ENCODE data around the gene CELF1. TPM values are rescaled to one million over a fixed set of nuclear protein-coding genes. Genes with fewer than 3 reads are reported as not detected.
"Not testable (repeated sequence)": the region's sequence is repeated elsewhere in the genome, so short reads cannot be mapped to it uniquely, and the experiment has no call there.

The CELF1 gene
- total RNA-seq, 1 donor from 2014 or later, result 102 TPM

- no peak for DNase-seq (ENCODE audit: low spot score)
Observed at GRCh38 chr11:47573321-47573720, 20.4 kb upstream of the CELF1 start.

- DNase-seq (ENCODE audit: low spot score), result no peak
Observed at GRCh38 chr11:47572715-47573255, 19.9 kb upstream of the CELF1 start.

DNA sequence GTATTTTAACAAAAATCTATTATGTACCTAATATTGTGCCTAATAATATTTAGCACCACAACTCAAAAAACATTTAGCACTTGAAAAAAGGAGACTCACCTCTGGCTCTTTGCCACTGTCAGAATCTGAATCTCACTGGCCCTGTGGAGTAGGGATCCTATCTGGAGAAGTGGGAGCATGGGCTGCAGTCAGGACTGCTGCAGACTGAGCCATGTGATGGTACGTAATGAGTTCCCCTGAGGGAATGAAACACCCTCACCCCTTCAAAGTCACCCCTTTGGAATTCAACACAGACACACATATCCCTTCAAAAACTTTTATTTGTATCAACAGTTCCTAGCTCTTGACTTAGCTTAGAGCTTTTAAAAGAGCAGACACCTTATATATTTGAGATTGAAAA is 19.0 kb upstream of the CELF1 start:
- DNase-seq (ENCODE audit: low spot score), result no peak

DNA sequence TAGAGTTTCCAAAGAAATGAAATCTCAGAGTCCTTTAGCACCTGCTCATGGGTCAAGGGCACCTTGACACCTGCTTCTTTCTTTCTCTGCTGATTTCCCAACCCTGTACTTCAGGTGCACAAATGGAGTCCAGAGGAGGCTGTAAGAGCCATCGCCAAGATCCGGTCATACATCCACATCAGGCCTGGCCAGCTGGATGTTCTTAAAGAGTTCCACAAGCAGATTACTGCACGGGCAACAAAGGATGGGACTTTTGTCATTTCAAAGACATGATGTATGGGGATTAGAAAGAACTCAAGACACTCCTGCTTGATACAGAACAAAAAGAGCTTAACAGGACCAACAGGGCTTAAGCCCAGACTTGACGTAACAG is 18.4 kb upstream of the CELF1 start:
- DNase-seq (ENCODE audit: low spot score), result no peak

- no peak for DNase-seq (ENCODE audit: low spot score)
Observed at GRCh38 chr11:47570651-47571356, 17.9 kb upstream of the CELF1 start.

DNA sequence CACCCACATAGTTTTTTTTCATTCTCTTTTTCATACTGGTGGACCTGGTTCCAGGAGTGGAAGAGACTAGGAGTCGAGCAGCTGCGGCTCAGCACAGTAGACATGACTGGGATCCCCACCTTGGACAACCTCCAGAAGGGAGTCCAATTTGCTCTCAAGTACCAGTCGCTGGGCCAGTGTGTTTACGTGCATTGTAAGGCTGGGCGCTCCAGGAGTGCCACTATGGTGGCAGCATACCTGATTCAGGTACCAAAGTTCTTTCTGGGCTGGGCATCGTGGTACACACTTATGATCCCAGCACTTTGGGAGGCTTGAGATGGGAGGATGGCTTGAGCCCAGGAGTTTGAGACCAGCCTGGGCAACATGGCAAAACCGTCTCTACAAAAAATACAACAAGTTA is 16.7 kb upstream of the CELF1 start:
- no peak for DNase-seq (ENCODE audit: low spot score)

DNA sequence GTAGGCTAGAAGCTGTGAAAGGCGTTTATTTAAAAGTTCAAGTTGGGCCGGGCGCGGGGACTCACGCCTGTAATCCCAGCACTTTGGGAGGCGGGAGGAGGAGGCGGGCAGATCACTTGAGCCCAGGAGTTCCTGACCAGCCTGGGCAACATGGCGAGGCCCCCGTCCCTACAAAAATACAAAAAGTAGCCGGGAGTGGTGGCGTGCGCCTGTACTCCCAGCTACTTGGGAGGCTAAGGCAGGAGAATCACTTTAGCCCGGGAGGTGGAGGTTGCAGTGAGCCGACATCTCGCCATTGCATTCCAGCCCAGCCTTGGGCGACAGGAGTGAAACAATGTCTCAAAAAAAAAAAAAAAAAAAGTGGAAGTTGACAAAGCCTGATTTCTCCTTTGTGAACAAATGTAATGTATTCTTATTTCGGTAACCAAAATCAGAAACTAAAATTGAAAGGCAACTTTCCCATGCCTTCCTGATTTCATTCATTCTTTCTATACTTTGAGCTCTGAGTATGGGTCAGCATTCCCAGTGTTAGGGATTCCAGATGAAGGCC is 13.3 kb upstream of the CELF1 start:
- DNase-seq (ENCODE audit: low spot score), result no peak

DNA sequence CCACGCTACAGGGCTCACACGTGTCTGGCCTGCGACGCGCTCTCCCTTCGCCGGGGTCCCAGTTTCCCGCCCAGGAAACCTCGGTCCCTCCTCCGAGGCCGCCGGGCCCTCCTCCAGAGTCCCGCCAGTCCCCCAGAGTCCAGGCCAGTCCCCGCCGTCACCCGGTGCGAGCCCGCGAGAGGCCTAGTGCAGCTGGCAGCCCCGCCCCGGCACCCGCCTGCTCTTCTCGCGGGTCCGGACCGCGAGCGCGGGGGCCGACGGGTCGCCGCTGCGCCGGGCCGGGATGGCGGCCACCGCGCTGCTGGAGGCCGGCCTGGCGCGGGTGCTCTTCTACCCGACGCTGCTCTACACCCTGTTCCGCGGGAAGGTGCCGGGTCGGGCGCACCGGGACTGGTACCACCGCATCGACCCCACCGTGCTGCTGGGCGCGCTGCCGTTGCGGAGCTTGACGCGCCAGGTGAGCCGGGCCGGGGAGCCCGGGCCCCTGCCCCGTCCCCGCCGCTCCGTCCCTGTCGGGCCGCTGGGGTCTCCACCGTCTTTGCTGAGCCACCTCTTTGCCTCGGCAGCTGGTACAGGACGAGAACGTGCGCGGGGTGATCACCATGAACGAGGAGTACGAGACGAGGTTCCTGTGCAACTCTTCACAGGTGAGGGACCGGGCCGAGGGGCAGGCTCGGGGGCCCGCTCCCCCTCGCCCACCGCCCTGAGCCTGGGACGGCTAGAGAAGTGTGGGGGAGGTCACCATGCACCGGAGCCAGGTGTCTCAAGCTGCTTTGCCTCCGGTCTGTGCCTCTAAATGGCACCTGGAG is 12.6 kb upstream of the CELF1 start, which contains the start of gene PTPMT1:
Gene PTPMT1, plus strand, starts transcription at position 260 of the 809 bp plus-strand sequence. Its CDS starts 24 bp downstream, at position 284.
- DNase-seq (ENCODE audit: low spot score), result peak; percentile 50

- DNase-seq (ENCODE audit: low spot score), result no peak
Observed at GRCh38 chr11:47564933-47565339, 12.0 kb upstream of the CELF1 start.

DNA sequence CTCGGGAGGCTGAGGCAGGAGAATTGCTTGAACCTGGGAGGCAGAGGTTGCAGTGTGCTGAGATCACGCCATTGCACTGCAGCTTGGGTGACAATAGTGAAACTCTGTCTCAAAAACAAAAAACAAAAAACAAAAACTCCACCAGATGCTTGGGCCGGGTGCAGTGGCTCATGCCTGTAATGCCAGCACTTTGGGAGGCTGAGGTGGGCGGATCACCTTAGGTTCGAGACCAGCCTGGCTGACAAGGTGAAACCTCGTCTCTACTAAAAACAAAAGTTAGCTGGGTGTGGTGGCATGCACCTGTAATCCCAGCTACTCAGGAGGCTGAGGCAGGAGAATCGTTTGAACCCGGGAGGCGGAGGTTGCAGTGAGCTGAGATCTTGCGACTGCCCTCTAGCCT is 11.4 kb upstream of the CELF1 start:
- not testable (repeated sequence) for DNase-seq (ENCODE audit: low spot score)

- not testable (repeated sequence) for DNase-seq (ENCODE audit: low spot score)
Observed at GRCh38 chr11:47562393-47562792, 9.5 kb upstream of the CELF1 start.

- no peak for DNase-seq (ENCODE audit: low spot score)
Observed at GRCh38 chr11:47560426-47560825, 7.5 kb upstream of the CELF1 start.

GRCh38 chr11:47558695-47559094 is 5.8 kb upstream of the CELF1 start:
- DNase-seq (ENCODE audit: low spot score), result no peak

DNA sequence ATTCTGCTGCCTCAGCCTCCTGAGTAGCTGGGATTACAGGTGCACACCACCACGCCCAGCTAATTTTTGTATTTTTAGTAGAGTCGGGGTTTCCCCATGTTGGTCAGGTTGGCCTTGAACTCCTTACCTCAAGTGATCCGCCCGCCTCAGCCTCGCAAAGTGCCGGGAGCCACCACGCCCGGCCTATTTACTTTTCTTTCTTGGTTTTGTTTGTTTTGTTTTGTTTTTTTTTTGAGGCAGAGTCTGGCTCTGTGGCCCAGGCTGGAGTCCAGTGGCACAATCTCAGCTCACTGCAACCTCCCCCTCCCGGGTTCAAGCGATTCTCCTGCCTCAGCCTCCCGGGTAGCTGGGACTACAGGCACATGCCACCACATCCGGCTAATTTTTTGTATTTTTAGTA is 4.1 kb upstream of the CELF1 start:
- DNase-seq (ENCODE audit: low spot score), result not testable (repeated sequence)

DNA sequence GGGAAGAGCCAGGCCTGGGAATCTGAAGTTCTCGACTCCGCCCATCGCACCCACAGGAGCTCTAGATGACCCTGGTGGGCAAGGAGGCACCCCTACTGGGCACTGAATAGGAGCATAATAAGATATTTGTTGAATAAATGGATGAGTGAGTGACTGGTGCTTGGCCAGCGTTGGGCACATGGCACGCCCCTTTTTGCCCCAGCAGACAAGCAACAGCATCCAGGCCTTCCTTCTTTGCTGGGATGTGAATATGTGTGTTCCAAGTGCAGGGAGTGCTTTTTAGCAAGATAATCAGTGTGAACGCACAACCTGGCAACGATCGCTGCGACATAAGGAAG is 443 bp upstream of the CELF1 start:
- no peak for DNase-seq (ENCODE audit: low spot score)

GRCh38 chr11:47552056-47552565 is 821 bp downstream of the CELF1 start:
- DNase-seq (ENCODE audit: low spot score), result no peak

- DNase-seq (ENCODE audit: low spot score), result no peak
Observed at GRCh38 chr11:47551086-47551485, 1.8 kb downstream of the CELF1 start.

DNA sequence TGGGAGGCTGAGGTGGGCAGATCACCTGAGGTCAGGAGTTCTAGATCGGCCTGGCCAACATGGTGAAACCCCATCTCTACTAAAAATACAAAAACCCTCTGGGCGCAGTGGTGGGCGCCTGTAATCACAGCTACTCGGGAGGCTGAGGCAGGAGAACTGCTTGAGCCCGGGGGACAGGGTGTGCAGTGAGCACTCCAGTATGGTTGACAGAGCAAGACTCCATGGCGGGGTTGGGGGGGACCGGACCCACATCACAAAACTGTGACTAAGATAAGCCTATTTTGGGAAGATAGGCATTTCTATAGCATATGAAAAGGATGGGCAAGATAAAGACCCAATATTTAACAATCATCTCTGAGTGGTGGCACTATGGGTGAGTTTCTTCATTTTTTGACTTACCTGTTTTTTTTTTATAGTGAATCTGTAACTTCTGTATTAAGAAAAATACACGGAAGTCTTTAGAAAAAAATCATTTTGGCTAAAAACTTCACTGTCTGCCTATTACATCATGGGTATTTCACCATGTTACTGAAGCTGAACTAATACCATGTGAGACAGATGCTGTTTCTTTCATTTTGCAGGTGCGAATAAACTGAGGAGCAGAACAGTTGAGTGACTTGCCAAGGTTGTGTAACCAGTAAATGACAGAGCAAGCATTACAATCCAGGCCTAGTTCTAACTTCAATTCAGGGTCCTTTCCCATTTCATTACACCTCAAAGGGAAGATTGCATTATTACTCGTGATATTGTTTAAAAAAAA is 2.5 kb downstream of the CELF1 start:
- DNase-seq (ENCODE audit: low spot score), result no peak

GRCh38 chr11:47546274-47546673 is 6.7 kb downstream of the CELF1 start:
- not testable (repeated sequence) for DNase-seq (ENCODE audit: low spot score)

DNA sequence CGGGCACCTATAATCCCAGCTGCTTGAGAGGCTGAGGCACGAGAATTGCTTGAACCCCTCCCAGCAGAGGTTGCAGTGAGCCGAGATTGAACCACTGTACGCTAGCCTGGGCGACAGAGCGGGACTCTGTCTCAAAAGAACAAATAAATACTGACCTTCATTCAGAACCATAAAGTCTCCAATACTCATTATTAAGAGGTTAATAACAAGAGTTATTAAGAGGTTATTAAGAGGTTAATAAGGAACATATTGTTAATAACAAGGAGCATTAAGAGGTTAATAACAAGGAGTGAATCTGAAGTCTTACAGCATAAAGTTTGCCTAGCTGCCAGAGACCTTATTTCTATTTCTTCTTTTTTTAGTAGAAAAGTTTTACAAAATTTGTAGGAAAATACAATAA is 7.6 kb downstream of the CELF1 start:
- no peak for DNase-seq (ENCODE audit: low spot score)

GRCh38 chr11:47541070-47541469 is 11.9 kb downstream of the CELF1 start:
- DNase-seq (ENCODE audit: low spot score), result no peak

DNA sequence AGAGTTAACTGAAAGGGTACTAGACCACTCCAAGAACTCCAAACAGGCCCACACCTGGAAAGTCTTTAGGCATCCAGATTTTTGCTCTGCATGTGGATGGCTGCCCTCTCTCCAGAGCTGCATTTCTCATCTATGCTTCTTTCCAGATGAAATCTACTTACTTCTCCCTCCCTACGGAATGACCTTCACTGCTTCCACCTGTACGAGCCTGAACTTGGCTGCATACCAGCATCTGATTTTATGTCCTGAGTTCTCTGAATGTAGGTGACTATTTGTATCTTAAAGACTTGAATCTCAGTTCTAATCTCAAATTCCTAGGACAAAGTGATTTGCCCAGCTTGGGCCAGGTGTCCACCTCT is 13.3 kb downstream of the CELF1 start:
- DNase-seq (ENCODE audit: low spot score), result no peak
